Naive B cell (primary cell): Measurements from ENCODE around the gene TTC7B. TPM values are rescaled to one million over a fixed set of nuclear protein-coding genes. Genes with fewer than 3 reads are reported as not detected.

ENCODE experiments used
- ATAC-seq, 2 donors: fragments of 150-1000 bp; cut with Tn5 transposase; 2 replicates each; pipeline ENCODE4 v1.10.0; 2021; ENCODE audit warnings: low read depth in 2 of 2, mild to moderate bottlenecking in 2 of 2, moderate library complexity in 2 of 2
- DNase-seq: peaks from one replicate; pipeline ENCODE4 v3.0.0; 2022
- H3K27ac Mint-ChIP-seq, 6 donors: one replicate each; pipeline ENCODE4 v1.8.0; 2020 to 2022; ENCODE audit warnings: mild to moderate bottlenecking in 6 of 6, mixed read lengths in 6 of 6, moderate library complexity in 5 of 6, inconsistent platforms in 2 of 6
- H3K27me3 Mint-ChIP-seq, 3 donors: one replicate each; pipeline ENCODE4 v1.8.0; 2021 to 2022; ENCODE audit warnings: mixed read lengths in 3 of 3, mild to moderate bottlenecking in 1 of 3
- H3K36me3 Mint-ChIP-seq, 2 donors: one replicate each; pipeline ENCODE4 v1.8.0; 2020 to 2022; ENCODE audit warnings: mixed read lengths in 2 of 2, inconsistent platforms in 1 of 2, mild to moderate bottlenecking in 1 of 2
- H3K4me1 Mint-ChIP-seq, 3 donors: one replicate each; pipeline ENCODE4 v1.8.0; 2020 to 2022; ENCODE audit warnings: mixed read lengths in 3 of 3, inconsistent platforms in 1 of 3, mild to moderate bottlenecking in 1 of 3, moderate library complexity in 1 of 3
- H3K4me3 Mint-ChIP-seq, 8 donors: one replicate each; pipeline ENCODE4 v1.8.0; 2020 to 2022; ENCODE audit warnings: mild to moderate bottlenecking in 8 of 8, mixed read lengths in 8 of 8, moderate library complexity in 8 of 8, inconsistent platforms in 2 of 8
- H3K9me3 Mint-ChIP-seq, 7 donors: one replicate each; pipeline ENCODE4 v1.8.0; 2020 to 2022; ENCODE audit warnings: mixed read lengths in 7 of 7, mild to moderate bottlenecking in 5 of 7, inconsistent platforms in 2 of 7, moderate library complexity in 1 of 7
- polyA plus RNA-seq, 6 donors: library from polyadenylated mRNA; unstranded; fragments of 300-500 nt; fragmentation: Illumina TruSeq; gene quantifications; one replicate each; pipeline ENCODE4 v1.2.3, GENCODE V29; 2021; ENCODE audit warnings: low read depth in 6 of 6

Gene TTC7B
- polyA plus RNA-seq, 6 donors from 2014 or later, result 0.39 to 1.2 TPM; not detected in 4

DNA sequence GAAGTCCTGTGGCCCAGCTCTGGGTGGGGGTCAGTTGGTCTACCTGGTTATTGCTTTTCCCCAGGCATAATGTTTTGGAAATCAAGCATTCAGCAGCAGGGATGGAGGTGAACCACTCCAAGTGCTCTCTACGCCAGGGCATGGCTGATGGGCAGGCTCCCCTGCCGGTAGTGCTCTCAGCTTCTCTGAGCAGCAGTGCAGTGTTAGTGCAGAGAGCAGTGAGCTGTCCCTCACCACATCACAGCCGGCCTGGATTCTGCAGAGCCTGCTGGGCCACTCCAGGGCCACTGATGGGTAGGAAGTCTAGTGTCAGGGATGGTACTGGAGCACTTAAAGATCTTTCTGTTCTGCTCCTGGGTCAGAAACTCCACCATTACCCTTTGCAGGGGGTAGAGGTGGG, 268.3 kb downstream of the TTC7B start:
- no peak for ATAC-seq
- Mint-ChIP-seq H3K4me3 (no peak overlapping the region), H3K4me1 (no peaks in the 10 kb centered on the region), H3K27me3 (no peaks in the 10 kb centered on the region), H3K36me3 (no peaks in the 10 kb centered on the region), H3K27ac (no peak overlapping the region), H3K9me3 (peaks cover 0 to 8% (median 0%) of the 10 kb centered on the region in 7 donors)
- no peak for DNase-seq

DNA sequence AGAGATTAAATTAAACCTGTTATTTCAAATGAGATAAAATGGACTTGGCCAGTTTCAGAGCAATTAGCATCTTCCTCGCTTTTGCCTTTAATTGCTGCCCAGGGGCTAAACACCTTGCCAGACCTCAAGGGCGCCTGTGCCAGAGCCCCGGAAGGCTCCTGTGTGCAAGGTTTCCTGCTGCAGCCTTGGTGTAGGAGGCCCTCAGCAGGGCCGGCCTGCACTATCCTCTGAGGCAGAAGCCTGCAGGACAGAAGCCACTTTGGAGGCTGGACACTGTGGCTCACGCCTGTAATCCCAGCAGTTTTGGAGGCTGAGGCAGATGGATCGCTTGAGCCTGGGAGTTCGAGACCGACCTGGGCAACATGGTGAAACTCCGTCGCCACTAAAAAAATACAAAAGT, 269.0 kb downstream of the TTC7B start:
- no peak overlapping the region for H3K27ac Mint-ChIP-seq
- DNase-seq (no peak), ATAC-seq (no peak)
- no peaks in the 10 kb centered on the region for H3K4me1 Mint-ChIP-seq
- H3K4me3 Mint-ChIP-seq, result no peak overlapping the region
- peaks cover 0 to 8% (median 0%) of the 10 kb centered on the region in 7 donors for H3K9me3 Mint-ChIP-seq
- H3K27me3 Mint-ChIP-seq, result no peaks in the 10 kb centered on the region
- H3K36me3 Mint-ChIP-seq, result no peaks in the 10 kb centered on the region

- ATAC-seq (no peak), DNase-seq (no peak)
- no peak overlapping the region for H3K4me3 Mint-ChIP-seq
- no peaks in the 10 kb centered on the region for H3K27me3 Mint-ChIP-seq
- no peak overlapping the region for H3K27ac Mint-ChIP-seq
- no peaks in the 10 kb centered on the region for H3K4me1 Mint-ChIP-seq
- no peaks in the 10 kb centered on the region for H3K36me3 Mint-ChIP-seq
- H3K9me3 Mint-ChIP-seq, result peaks cover 0 to 8% (median 0%) of the 10 kb centered on the region in 7 donors
These were observed 269.5 kb downstream of the TTC7B start for GRCh38 chr14:90546767-90547166.

- Mint-ChIP-seq H3K36me3 (no peaks in the 10 kb centered on the region), H3K27ac (peak overlapping the region in 1 of 6 donors; percentile 10), H3K4me3 (no peak overlapping the region), H3K4me1 (no peaks in the 10 kb centered on the region), H3K27me3 (no peaks in the 10 kb centered on the region), H3K9me3 (peaks cover 0 to 8% (median 0%) of the 10 kb centered on the region in 7 donors)
- DNase-seq (no peak), ATAC-seq (no peak)
These were observed 270.1 kb downstream of the TTC7B start for GRCh38 chr14:90545966-90546751.

- Mint-ChIP-seq H3K36me3 (no peaks in the 10 kb centered on the region), H3K4me1 (no peaks in the 10 kb centered on the region), H3K4me3 (no peak overlapping the region), H3K27ac (no peak overlapping the region), H3K9me3 (peaks cover 0 to 7% (median 0%) of the 10 kb centered on the region in 7 donors), H3K27me3 (no peaks in the 10 kb centered on the region)
- ATAC-seq (no peak), DNase-seq (no peak)
These were observed 270.8 kb downstream of the TTC7B start for GRCh38 chr14:90545382-90545781.

GRCh38 chr14:90544971-90545370, 271.3 kb downstream of the TTC7B start:
- H3K36me3 Mint-ChIP-seq, result no peaks in the 10 kb centered on the region
- peaks cover 0 to 3% (median 0%) of the 10 kb centered on the region in 7 donors for H3K9me3 Mint-ChIP-seq
- no peaks in the 10 kb centered on the region for H3K27me3 Mint-ChIP-seq
- H3K4me3 Mint-ChIP-seq, result no peak overlapping the region
- H3K4me1 Mint-ChIP-seq, result no peaks in the 10 kb centered on the region
- ATAC-seq (no peak), DNase-seq (no peak)
- H3K27ac Mint-ChIP-seq, result no peak overlapping the region

DNA sequence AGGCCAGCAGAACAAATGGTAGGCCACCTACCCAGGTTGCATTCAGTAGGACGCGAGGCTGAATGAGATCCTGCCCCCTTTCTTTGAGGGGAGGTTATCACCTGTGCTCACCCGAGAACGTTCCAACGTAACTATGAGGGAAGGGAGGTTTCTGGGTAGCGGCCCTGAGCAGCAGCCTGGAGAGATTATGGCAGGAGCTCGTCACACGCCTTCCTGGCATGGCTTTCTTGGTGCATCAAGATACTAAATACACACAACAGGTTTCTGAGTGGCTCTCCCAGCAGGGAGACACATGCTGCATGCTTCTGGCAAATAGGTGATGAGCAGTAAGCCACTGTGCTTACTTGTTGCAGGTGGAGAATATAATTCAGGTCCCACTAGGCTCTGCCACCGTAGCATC, 271.7 kb downstream of the TTC7B start:
- ATAC-seq, result no peak

GRCh38 chr14:90543876-90544275, 272.4 kb downstream of the TTC7B start:
- ATAC-seq (no peak), DNase-seq (no peak)
- Mint-ChIP-seq H3K4me3 (no peak overlapping the region), H3K9me3 (no peaks in the 10 kb centered on the region), H3K4me1 (no peaks in the 10 kb centered on the region), H3K27ac (no peak overlapping the region), H3K27me3 (no peaks in the 10 kb centered on the region), H3K36me3 (no peaks in the 10 kb centered on the region)

More for the DNA sequence above, 271.7 kb downstream of the TTC7B start:
- no peaks in the 10 kb centered on the region for H3K27me3 Mint-ChIP-seq
- no peaks in the 10 kb centered on the region for H3K9me3 Mint-ChIP-seq
- no peaks in the 10 kb centered on the region for H3K36me3 Mint-ChIP-seq
- DNase-seq, result no peak
- H3K4me1 Mint-ChIP-seq, result no peaks in the 10 kb centered on the region
- no peak overlapping the region for H3K4me3 Mint-ChIP-seq
- H3K27ac Mint-ChIP-seq, result no peak overlapping the region

- no peaks in the 10 kb centered on the region for H3K36me3 Mint-ChIP-seq
- no peaks in the 10 kb centered on the region for H3K27me3 Mint-ChIP-seq
- H3K4me3 Mint-ChIP-seq, result no peak overlapping the region
- ATAC-seq (no peak), DNase-seq (no peak)
- peaks cover 0 to 7% (median 3%) of the 10 kb centered on the region in 3 donors for H3K4me1 Mint-ChIP-seq
- no peak overlapping the region for H3K27ac Mint-ChIP-seq
- no peaks in the 10 kb centered on the region for H3K9me3 Mint-ChIP-seq
These were observed 275.1 kb downstream of the TTC7B start for GRCh38 chr14:90541076-90541634.

GRCh38 chr14:90540437-90540836, 275.8 kb downstream of the TTC7B start:
- no peak for ATAC-seq
- Mint-ChIP-seq H3K9me3 (no peaks in the 10 kb centered on the region), H3K36me3 (no peaks in the 10 kb centered on the region), H3K4me3 (no peak overlapping the region), H3K27me3 (no peaks in the 10 kb centered on the region), H3K27ac (no peak overlapping the region), H3K4me1 (peaks cover 0 to 10% (median 5%) of the 10 kb centered on the region in 3 donors)
- DNase-seq, result no peak

DNA sequence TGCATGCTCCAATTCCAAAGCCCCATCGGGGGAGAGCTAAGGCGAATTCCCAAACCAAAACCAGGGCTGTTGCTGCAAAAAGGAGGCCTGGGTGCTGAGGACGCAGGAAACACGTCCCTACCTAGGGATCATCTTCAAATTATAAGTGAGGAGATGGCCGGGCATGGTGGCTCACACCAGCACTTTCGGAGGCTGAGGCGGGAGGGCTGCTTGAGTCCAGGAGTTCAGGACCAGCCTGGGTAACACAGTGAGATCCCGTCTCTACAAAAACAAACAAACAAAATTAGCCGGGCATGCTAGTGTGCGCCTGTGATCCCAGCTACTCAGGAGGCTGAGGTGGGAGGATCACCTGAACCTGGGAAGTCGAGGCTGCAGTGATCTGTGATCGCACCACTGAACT, 276.2 kb downstream of the TTC7B start:
- peaks cover 0 to 10% (median 5%) of the 10 kb centered on the region in 3 donors for H3K4me1 Mint-ChIP-seq
- no peak overlapping the region for H3K27ac Mint-ChIP-seq
- no peak overlapping the region for H3K4me3 Mint-ChIP-seq
- H3K27me3 Mint-ChIP-seq, result no peaks in the 10 kb centered on the region
- DNase-seq (no peak), ATAC-seq (no peak)
- H3K36me3 Mint-ChIP-seq, result no peaks in the 10 kb centered on the region
- no peaks in the 10 kb centered on the region for H3K9me3 Mint-ChIP-seq

DNA sequence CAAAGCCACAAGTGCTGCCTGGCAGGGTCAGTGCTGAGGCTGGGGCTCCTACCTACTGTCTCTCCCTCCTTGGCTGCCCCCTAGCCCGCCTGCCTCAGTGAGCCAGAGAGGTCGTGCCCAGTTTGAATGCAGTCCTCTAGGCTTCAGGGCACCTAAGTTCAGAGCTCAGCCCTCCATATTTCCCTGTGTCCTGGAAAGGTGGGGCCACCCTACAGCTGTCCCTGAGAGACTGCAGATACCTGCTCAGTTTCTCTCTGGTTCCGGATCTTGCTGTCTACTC, 276.8 kb downstream of the TTC7B start:
- no peak for ATAC-seq
- peaks cover 0 to 10% (median 5%) of the 10 kb centered on the region in 3 donors for H3K4me1 Mint-ChIP-seq
- no peak overlapping the region for H3K4me3 Mint-ChIP-seq
- H3K36me3 Mint-ChIP-seq, result no peaks in the 10 kb centered on the region
- no peak for DNase-seq
- H3K9me3 Mint-ChIP-seq, result no peaks in the 10 kb centered on the region
- H3K27me3 Mint-ChIP-seq, result no peaks in the 10 kb centered on the region
- no peak overlapping the region for H3K27ac Mint-ChIP-seq

DNA sequence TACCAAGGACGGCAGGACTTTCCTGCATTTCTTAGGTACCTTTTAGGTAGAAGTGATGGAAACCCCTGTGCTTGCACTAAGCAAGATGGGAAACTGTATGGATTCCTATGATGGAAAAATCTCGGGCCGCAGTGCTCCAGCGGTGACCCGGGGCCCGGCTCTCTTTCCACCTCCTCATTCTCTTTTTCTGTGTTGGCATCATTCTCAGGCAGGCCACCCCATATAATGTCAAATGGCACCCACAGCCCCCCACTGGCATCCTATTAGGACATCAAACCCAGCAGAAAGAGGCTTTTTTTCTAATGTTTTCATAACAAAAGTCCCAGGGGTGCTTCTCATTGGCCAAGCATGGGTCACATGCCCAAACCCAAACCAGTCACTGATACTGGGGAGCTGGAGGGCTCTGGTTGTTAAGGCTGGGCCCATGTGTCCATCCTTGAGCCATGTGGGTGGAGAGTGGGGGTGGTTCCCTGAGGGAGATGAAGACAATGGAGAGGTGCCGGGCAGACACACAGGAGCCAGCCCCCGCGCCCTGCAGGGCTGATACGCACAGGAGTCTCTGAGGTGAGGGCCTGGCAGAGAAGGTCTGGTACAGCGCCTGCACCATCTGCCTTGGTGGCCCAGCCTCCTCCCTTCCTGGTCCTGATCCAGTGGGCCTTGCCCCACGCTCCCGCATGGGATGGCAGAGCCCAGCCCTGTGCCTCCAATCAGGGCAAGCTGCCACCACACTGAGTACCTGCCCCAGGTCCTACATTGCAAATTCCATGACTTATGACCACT, 277.3 kb downstream of the TTC7B start:
- no peaks in the 10 kb centered on the region for H3K36me3 Mint-ChIP-seq
- peaks cover 0 to 5% (median 0%) of the 10 kb centered on the region in 3 donors for H3K27me3 Mint-ChIP-seq
- DNase-seq, result no peak
- peaks cover 0 to 10% (median 5%) of the 10 kb centered on the region in 3 donors for H3K4me1 Mint-ChIP-seq
- peak overlapping the region in 1 of 8 donors; percentile 81 for H3K4me3 Mint-ChIP-seq
- ATAC-seq, result no peak
- no peak overlapping the region for H3K27ac Mint-ChIP-seq
- no peaks in the 10 kb centered on the region for H3K9me3 Mint-ChIP-seq

- Mint-ChIP-seq H3K4me3 (peak overlapping the region in 1 of 8 donors; percentile 14), H3K9me3 (no peaks in the 10 kb centered on the region)
- no peak for ATAC-seq
These were observed 278.1 kb downstream of the TTC7B start for GRCh38 chr14:90538095-90538494.

More at GRCh38 chr14:90538095-90538494, 278.1 kb downstream of the TTC7B start:
- Mint-ChIP-seq H3K27me3 (peaks cover 0 to 6% (median 0%) of the 10 kb centered on the region in 3 donors), H3K36me3 (no peaks in the 10 kb centered on the region), H3K4me1 (peaks cover 0 to 10% (median 5%) of the 10 kb centered on the region in 3 donors), H3K27ac (peak overlapping the region in 1 of 6 donors; percentile 18)
- no peak for DNase-seq
